HG02852 (cell line): Measurements from ENCODE around the gene SKA2.
"Not testable (repeated sequence)": the region's sequence is repeated elsewhere in the genome, so short reads cannot be mapped to it uniquely, and the experiment has no call there.

Experiments used
- ATAC-seq: cut with Tn5 transposase; IDR thresholded peaks from one replicate; pipeline ENCODE4 v1.9.1; 2021; ENCODE audit warnings: mild to moderate bottlenecking, moderate library complexity; ENCODE audit not compliant: unreplicated experiment

SKA2 gene, protein sequence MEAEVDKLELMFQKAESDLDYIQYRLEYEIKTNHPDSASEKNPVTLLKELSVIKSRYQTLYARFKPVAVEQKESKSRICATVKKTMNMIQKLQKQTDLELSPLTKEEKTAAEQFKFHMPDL

DNA sequence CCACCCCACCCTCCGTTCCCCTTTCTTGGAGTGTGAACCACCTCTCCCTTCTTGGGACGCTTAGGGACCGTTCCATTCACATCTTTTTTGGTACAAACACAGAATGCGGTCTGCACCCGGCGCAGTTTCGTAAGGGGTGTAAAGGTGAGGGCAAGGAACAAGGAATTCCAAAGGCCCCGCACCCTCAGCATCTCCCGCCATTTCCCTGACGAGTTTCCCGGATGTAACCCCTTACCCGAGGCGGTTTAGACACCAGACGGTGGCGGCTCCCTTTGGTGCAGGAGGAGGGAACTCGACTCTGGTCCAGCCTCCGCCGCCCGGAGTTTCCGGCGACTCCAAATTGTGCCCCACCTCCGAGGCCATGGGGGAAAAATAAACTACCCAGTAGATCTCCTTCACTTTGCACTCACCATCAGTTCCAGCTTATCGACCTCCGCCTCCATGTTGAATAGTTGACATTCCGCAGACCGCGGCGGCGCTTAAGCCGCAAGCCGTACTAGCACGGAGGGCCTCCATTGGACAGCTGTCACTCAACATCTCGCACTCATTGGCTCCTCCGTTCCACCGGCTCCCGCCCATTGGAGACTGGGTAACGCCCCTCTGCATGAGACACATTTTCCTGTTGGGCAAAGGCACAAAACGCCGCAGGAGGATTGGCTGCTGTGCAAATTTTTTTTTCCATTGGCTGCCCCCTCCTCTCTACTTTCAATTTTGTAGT, at the start of gene SKA2:
TSS of gene SKA2 (minus strand) at position 466 of the 718 bp plus-strand sequence. CDS start at position 443, 23 bp downstream.
- ATAC-seq: peak; percentile 86

DNA sequence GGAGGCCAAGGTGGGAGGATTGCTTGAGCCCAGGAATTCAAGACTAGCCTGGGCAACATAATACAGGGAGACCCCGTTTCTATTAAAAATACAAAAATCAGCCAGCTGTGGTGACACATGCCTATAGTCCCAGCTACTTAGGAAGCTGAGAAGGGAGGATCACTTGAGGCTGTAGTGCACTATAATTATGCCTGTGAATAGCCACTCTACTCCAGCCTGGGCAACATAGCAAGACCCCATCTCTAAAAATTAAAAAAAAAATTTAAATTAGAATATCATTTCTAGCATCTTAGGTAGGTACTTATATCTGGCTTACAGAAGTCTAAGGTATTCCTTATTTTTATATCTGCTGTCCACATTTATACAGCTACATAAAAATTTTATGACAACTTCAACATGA, 47.3 kb upstream of the SKA2 start:
- ATAC-seq: no peak

DNA sequence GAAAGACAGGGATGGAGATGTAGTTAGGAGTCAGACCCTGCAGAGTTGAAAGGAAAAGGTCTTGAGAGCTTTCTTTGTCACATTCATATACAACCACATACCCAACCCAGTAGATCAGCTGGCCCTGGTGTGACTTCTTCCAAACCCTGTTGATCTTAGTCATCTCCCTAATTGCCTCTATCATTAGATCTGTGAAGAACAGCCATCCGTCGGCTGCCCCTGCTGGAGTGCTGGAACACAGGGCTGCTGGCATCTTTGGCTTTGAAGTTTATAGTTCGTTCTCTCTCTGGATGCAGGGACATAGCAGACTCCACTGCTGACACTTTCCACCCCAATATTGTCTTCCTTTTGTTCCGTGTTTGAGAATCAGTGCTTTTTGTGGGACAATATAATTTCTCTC, 44.4 kb upstream of the SKA2 start:
- ATAC-seq: no peak

DNA sequence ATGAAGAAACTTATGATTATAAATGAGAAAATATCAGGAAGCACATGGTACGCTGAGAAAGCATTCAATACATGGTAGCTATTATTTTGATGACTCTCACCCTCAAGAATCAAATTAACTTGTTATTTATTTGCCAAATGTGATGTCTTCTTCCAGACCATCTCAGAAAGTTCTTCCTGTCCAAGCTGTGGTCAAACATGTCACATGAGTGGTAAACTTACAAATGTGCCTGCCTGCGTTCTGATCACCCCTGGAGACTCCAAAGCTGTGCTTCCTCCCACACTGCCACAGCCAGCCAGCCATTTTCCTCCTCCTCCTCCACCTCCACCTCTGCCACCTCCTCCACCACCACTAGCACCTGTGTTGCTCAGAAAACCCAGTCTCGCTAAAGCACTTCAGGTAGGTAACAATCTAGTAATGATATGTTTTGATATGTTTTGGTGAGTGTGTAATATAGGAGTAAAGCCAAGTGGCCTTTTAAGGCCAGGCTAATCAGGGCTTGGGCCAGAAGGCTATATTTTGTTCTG, 38.4 kb upstream of the SKA2 start:
- no peak for ATAC-seq

DNA sequence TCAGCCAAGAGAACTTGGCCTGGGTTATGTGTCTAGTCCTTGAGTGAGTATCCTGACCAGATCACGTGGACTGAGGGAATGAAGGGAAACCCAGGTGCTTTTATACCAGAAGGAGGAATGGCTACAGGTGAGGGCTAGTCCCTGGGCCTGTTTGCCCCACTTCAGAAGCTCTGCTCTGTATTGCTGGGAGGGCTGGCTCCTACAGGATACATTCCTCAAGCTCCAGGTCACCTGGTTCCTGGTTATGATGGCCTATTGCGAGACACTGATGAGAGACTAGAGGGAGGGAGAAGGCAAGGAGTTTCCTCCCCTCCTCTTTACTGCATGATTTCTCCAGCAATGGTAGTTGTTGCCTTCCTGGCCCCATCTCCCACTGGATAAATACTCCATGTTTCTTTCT, 35.8 kb upstream of the SKA2 start:
- no peak for ATAC-seq

DNA sequence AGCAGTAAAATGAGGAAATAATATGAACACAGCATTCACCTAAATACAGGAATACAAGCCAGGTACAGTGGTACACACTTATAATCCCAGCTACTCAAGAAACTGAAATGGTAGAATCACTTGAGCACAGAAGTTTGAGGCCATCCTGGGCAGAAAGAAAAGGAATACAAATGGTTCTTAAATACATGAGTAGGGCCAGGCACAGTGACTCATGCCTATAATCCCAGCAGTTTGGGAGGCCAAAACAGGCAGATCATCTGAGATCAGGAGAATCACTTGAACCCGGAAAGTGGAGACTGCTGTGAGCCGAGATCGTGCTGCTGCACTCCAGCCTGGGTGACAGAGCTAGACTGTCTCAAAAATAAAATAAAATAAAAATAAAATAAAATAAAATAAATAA, 31.9 kb upstream of the SKA2 start:
- ATAC-seq: no peak

DNA sequence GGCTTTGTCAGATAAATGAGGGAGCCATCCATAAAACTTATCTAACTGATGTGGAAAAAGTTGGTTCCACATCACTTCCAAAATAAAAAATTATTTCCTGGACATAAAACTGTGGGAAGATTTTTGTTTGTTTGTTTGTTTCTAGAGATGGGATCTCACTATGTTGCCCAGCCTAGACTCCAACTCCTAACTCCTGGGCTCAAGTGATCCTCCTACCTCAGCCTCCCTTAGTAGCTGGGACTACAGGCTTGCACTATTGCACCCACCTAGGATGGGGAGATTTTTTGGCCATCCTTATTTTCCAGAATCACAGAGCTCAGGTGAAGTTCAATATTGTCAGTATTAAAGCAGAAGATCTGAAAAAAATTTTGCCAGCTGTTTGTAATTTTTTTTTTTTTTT, 31.0 kb upstream of the SKA2 start:
- ATAC-seq: no peak

DNA sequence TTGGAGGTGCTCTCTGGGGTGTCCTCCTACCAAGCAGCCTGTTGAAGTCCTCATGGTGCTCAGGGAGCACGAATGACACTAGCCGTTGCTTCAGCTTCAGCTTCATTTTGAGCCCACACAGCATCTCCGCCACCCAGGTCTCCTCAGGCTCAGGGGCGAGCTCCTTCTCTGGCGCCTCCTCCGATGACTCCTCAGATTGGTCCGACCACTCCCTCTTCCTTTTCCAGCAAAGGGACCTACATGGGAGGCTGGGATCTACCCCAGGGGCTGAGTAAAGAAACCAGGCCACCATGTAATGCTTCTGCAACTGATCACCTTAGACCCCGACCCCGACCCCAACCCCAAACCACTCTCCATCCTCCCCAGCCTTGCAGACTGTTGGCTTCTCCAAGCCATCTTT, 26.5 kb upstream of the SKA2 start:
- no peak for ATAC-seq

DNA sequence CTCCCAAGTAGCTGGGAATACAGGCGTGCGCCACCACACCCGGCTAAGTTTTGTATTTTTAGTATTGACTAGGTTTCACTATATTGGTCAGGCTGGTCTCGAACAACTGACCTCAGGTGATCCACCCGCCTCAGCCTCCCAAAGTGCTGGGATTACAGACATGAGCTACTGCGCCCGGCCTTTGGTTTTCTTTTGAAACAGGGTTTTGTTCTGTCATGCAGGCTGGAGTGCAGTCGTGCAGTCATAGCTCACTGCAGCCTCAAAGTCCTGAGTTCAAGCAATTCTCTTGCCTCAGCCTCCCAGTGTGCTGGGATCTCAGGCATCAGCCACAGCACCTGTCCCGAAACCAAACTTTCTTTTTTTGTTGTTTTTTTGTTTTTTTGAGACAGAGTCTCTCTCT, 25.6 kb upstream of the SKA2 start:
- ATAC-seq: no peak

DNA sequence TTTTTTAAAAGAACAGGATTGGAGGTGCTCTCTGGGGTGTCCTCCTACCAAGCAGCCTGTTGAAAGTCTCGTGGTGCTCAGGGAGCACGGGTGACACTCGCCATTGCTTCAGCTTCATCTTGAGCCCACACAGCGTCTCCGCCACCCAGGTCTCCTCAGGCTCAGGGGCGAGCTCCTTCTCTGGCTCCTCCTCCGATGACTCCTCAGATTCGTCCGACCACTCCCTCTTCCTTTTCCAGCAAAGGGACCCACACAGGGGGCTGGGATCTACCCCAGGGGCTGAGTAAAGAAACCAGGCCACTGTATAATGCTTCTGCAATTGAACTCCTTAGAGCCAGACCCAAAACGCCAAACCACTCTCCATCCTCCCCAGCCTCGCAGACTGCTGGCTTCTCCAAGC, 24.6 kb upstream of the SKA2 start:
- not testable (repeated sequence) for ATAC-seq

DNA sequence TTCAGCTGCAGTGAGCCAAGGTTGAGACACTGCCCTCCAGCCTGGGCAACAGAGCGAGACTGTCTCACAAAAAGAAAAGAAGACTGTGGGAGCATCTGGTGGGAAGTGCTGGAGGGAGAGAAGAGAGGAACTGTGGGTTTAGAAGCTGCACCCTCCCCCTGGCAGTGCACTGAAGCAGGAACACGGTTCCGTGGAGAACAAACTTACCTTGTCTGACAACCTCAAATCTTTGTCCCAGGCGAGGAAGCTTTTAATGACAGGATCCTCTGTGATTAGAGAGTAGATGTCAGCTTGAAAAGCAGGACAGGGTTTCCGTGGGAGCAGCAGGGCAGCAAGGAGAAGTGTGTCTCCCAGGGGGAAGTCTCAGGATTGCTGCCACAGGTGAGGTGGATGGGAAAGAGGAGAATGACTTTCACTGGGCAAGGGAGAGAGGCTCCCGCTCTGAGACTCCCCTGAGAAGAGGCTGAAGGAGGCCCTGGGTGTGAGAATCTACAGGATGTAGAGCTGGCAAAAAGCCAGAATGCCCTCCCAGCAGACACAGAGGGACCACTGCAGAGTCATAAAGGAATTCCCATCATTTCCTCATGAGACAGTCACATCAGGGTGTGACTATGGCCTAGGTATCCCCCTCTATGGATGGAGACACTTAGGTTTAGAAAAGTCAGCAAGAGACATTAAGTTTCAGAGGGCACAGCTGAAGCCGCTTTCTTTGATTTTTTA, 23.4 kb upstream of the SKA2 start:
- ATAC-seq: no peak

DNA sequence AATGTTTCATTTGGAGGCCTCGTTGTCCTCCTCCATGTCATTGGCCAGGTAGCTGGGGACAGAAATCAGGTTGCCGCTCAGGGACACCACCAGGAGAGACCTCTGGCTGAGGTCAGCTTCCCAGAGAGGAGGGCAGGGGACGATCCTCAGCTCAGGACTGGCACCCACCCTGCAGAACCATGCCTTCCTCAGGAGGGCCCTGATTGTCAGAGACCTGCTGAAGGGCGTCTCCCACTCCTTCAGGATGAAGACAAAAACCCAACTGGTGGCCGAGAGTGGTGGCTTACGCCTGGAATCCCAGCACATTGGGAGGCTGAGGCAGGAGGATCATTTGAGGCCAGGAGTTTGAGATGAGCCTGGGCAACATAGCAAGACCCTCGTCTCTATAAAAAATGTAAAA, 20.1 kb upstream of the SKA2 start:
- no peak for ATAC-seq

DNA sequence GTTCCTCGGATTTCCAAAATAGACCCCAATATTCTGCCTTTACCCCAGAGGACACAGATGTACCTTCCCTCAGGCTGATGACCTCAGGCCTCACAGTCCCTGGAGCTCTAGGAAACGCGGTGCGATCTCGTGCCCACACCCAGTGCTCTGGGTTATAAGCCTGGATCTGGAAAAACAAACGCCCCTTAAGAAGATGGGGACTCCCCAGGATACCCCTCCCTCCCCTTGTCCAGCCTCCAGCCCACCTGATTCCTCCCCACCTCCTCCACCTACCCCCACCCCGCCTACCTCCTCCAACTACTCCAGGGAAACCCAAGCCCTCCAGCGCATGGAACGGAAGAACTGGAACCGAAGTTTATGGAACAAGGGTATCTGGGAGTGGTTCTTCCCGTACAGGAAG, 19.7 kb upstream of the SKA2 start:
- ATAC-seq: no peak

DNA sequence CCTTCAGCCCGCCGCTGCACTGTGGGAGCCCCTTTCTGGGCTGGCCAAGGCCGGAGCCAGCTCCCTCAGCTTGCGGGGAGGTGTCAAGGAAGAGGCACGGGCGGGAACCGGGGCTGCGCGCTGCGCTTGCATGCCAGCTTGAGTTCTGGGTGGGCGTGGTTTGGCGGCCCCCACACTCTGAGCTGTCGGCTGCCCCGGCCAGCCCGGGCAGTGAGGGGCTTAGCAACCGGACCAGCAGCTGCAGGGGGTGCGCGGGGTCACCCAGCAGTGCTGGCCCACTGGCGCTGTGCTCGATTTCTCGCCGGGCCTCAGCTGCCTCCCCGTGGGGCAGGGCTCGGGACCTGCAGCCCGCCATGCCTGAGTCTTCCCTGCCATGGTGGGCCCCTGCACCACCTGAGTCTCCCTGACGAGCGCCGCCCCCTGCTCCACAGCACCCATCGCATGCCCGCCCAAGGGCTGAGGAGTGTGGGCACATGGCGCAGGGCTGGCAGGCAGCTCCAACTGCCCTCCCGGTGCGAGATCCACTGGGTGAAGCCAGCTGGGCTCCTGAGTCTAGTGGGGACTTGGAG, 17.5 kb upstream of the SKA2 start:
- no peak for ATAC-seq

DNA sequence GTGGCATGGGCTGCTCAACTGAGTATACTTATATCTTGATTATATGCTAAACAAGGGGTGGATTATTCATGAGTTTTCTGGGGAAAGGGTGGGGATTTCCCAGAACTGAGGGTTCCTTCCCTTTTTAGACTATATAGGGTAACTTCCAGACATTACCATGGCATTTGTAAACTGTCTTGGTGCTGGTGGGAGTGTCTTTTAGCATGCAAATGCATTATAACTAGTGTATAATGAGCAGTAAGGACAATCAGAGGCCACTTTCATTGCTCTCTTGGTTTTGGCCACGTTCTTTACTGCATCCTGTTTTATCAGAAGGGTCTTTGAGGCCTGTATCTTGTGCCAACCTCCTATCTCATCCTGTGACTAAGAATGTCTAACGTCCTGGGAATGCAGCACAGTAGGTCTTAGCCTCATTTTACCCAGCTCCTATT, 12.6 kb upstream of the SKA2 start:
- no peak for ATAC-seq

DNA sequence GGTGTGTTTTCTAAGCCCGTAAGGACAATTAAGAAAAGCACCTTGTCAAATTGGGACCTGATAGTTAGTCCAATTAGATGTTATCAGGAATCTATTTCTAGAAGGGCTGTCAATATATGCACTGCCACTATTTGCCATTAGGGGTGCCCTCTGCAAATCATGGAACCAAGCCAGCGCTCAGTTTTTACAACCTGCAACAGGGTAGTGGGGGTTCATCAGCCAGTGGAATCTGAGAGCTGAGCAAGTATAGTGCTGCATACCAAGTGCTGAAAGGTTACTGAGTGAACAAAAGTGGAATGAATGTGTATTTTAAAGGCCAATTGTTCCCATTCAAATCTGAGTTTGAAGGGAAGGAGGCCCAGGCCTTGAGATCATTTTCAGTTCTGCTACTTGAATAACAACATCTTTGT, 11.0 kb upstream of the SKA2 start:
- no peak for ATAC-seq

DNA sequence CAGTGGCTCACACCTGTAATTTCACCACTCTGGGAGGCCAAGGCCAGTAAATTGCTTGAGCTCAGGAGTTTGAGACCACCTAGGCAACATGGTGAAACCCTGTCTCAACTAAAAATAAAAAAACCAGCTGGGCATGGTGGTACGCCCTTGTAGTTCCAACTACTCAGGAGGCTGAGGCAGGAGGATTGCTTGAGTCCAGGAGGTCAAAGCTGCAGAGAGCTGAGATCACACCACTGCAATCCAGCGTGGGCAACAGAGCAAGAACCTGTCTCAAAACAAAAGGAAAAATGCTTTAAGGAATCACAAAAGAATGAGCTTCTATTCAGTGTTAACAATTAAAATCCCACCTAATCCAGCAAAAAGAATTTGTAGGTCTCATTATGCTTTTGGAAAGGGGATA, 6.5 kb upstream of the SKA2 start:
- ATAC-seq: no peak

DNA sequence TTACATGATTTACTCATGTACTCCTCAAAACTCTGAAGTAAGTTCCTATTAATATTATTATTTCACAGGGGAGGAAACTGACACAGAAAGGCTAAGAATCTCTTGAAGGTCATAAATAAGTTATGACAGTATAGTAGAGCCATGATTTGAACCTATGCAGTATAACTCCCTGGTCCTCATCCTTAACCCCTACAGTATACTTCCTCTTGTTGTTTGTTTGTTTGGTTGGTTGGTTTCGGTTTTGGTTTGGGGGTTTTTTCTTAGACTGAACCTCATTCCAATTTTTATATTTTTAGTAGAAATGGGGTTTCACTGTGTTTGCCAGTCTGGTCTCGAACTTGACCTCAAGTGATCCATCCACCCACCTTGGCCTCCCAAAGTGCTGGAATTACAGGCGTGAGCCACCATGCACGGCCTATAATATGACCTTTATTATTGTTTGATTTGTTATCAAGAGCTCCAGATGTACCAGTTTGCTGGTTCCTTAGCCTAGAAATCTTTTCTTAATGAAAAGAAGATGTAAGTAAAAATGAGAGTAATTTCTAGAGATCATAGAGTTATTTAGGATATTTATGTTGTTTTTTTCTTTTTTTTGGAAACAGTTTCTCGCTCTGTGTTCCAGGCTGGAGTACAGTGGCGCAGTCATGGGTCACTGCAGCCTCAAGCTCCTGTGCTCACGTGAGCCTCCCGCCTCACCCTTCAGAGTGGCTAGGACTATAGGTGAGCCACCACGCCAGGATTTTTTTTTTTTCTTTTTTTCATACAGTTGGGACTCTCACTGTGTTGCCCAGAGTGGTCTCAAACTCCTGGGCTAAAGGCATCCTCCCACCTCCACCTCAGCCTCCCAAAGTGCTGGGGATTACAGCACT, 5.4 kb upstream of the SKA2 start:
- no peak for ATAC-seq

DNA sequence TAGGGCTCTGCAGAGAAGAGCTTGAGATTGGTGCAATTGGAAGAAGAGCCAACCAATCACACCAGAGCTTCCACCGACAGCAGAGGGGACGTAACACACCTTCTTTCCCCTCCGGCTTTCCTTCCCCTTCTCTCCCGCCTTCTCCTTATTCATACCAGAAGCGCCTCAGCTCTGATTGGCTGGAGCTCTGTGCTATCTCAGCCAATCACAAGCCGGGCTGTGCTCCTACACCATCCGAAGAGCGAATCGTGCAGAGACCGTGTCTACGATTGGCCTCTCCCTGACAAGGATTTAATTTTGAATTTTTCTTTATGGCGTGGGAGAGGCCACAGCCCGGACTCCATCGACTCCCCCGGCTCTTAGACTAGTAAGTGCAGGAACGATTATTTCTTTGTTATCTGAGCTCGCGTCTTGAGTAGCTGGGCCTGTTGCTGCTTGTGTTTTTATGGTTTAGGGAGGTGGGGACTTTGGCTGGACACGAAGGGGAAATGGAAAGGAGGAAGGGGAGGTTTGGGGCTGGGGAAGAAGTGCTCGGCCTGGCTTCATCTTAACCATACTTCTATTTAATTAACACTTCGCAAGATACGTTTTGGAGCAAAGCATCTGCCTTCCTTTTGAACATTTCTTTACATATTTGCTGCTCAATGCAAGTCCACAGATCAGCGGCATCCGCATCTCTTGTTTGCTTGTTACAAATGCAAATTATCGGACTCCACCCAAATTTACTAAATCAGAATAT, 622 bp upstream of the SKA2 start, which contains the start of gene PRR11:
TSS of gene PRR11 (plus strand) at position 308 of the 739 bp plus-strand sequence. CDS start 14,007 bp downstream, outside the sequence.
- peak; percentile 85 for ATAC-seq

DNA sequence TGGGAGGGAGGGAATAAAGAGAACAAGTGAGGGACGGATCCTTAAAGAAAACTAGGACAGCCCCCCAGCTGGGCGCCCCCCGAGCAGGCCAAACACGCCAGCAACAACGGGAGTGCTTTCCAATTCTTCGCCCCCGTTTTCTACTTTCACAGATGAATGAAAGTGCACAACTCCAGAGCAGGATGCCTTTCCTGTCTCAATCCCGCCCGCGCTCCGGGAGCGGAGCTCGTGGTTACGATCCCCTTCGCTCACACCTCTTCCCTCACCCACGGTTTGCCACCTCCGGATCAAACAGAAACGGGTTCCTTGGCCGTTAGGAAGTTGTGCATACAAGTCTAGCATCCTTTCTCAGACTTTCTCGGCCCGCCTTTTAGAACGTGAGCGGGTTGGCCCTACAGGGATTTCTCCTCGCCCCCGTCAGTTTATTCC, 680 bp downstream of the SKA2 start:
- no peak for ATAC-seq
